IMR-90 (cell line): ENCODE data around the gene PRR5L. TPM values are rescaled to one million over a fixed set of nuclear protein-coding genes. Genes with fewer than 3 reads are reported as not detected.

Source experiments
- ATAC-seq: fragments of 200-7000 bp; cut with Tn5 transposase; 2 replicates; pipeline ENCODE4 v1.9.1; 2020; ENCODE audit warnings: low read depth, mild to moderate bottlenecking, moderate library complexity
- BruUV-seq: library from RNA; stranded (reverse); fragments of 400-500 nt; replicated peaks from 2 replicates; lab custom pipeline; 2021; lab: Mats Ljungman, UMichigan
- CTCF ChIA-PET: fragments of 300-600 bp; formaldehyde crosslinking; extraction: SDS; loops from one replicate; lab custom pipeline; 2021; ENCODE audit warnings: antibody characterized with exemption; lab: Yijun Ruan, JAX
- POLR2A ChIA-PET: fragments of 300-600 bp; sonication (Branson Sonifier 250); formaldehyde crosslinking; loops from one replicate; lab custom pipeline; 2022; ENCODE audit warnings: antibody characterized with exemption; ENCODE audit not compliant: unreplicated experiment; lab: Charles Lee
- DNase-seq: peaks from one replicate; pipeline ENCODE4 v3.0.0; 2013
- H2AFZ ChIP-seq: replicated peaks from 2 replicates; pipeline ENCODE3; 2013; ENCODE audit warnings: low read length, mild to moderate bottlenecking; ENCODE audit not compliant: poor library complexity
- H2AK5ac ChIP-seq: 2 replicates; pipeline ENCODE4 v1.6.1; 2013; ENCODE audit warnings: low read depth, low read length, inconsistent platforms
- H2AK9ac ChIP-seq: replicated peaks from 2 replicates; pipeline ENCODE3; 2013; ENCODE audit warnings: mild to moderate bottlenecking, low read depth, low read length, moderate library complexity; ENCODE audit not compliant: poor library complexity
- H2BK120ac ChIP-seq: 2 replicates; pipeline ENCODE4 v1.6.1; 2013; ENCODE audit warnings: low read depth, low read length, inconsistent platforms
- H2BK15ac ChIP-seq: 3 replicates; pipeline ENCODE4 v1.6.1; 2013; ENCODE audit warnings: low read depth, low read length, inconsistent platforms
- H2BK20ac ChIP-seq: 2 replicates; pipeline ENCODE4 v1.6.1; 2013; ENCODE audit warnings: low read depth, mild to moderate bottlenecking, inconsistent platforms, low read length, moderate library complexity
- H2BK5ac ChIP-seq: 2 replicates; pipeline ENCODE4 v1.6.1; 2013; ENCODE audit warnings: mild to moderate bottlenecking, low read depth, low read length, inconsistent platforms; ENCODE audit not compliant: poor library complexity, severe bottlenecking
- H3K14ac ChIP-seq: replicated peaks from 2 replicates; pipeline ENCODE4 v1.6.1; 2013; ENCODE audit warnings: low read depth, low read length, inconsistent platforms
- H3K18ac ChIP-seq: 2 replicates; pipeline ENCODE4 v1.6.1; 2013; ENCODE audit warnings: low read depth, low read length, control low read depth
- H3K23ac ChIP-seq: 2 replicates; pipeline ENCODE4 v1.6.1; 2013; ENCODE audit warnings: low read depth, low read length, inconsistent platforms
- H3K27ac ChIP-seq: 2 replicates; pipeline ENCODE4 v1.5.1; 2013; ENCODE audit warnings: mild to moderate bottlenecking, control low read depth, low read length; ENCODE audit not compliant: insufficient read depth
- H3K27me3 ChIP-seq: 2 replicates; pipeline ENCODE4 v1.6.1; 2013; ENCODE audit warnings: low read length; ENCODE audit not compliant: control insufficient read depth, insufficient read depth
- H3K36me3 ChIP-seq: 2 replicates; pipeline ENCODE4 v1.6.1; 2013; ENCODE audit warnings: low read length, mixed read lengths; ENCODE audit not compliant: control insufficient read depth, insufficient read depth
- H3K4ac ChIP-seq: 2 replicates; pipeline ENCODE4 v1.6.1; 2013; ENCODE audit warnings: low read depth, low read length, inconsistent platforms
- H3K4me1 ChIP-seq: 2 replicates; pipeline ENCODE4 v1.6.1; 2013; ENCODE audit warnings: low read length, mixed read lengths; ENCODE audit not compliant: control insufficient read depth, insufficient read depth
- H3K4me2 ChIP-seq: 2 replicates; pipeline ENCODE4 v1.6.1; 2013; ENCODE audit warnings: low read depth, mild to moderate bottlenecking, control low read depth, low read length, moderate library complexity
- H3K4me3 ChIP-seq: 2 replicates; pipeline ENCODE4 v1.5.1; 2013; ENCODE audit warnings: low read depth, mild to moderate bottlenecking, control low read depth, low read length, moderate library complexity; ENCODE audit not compliant: insufficient read depth
- H3K56ac ChIP-seq: 2 replicates; pipeline ENCODE4 v1.6.1; 2013; ENCODE audit warnings: low read length, inconsistent platforms; ENCODE audit not compliant: insufficient read depth; ENCODE audit errors: extremely low read depth
- H3K79me1 ChIP-seq, 2 experiments: 2 replicates each; pipeline ENCODE4 v1.6.1; 2013; ENCODE audit warnings: low read length in 2 of 2, inconsistent platforms in 1 of 2, low read depth in 1 of 2
- H3K9ac ChIP-seq: 2 replicates; pipeline ENCODE4 v1.6.1; 2013; ENCODE audit warnings: low read depth, low read length, control low read depth
- H3K9me1 ChIP-seq: 2 replicates; pipeline ENCODE4 v1.6.1; 2013; ENCODE audit warnings: low read length, inconsistent platforms; ENCODE audit not compliant: insufficient read depth
- H3K9me3 ChIP-seq: 2 replicates; pipeline ENCODE4 v1.6.1; 2013; ENCODE audit warnings: low read length; ENCODE audit not compliant: control insufficient read depth, insufficient read depth
- H4K20me1 ChIP-seq: 2 replicates; pipeline ENCODE4 v1.6.1; 2013; ENCODE audit warnings: low read length, inconsistent platforms; ENCODE audit not compliant: insufficient read depth
- H4K5ac ChIP-seq: 2 replicates; pipeline ENCODE4 v1.6.1; 2013; ENCODE audit warnings: mild to moderate bottlenecking, low read depth, low read length, control low read depth
- H4K8ac ChIP-seq, 2 experiments: 2 replicates each; pipeline ENCODE4 v1.6.1; 2013; ENCODE audit warnings: low read depth in 2 of 2, low read length in 2 of 2, control low read depth in 1 of 2, inconsistent platforms in 1 of 2
- H4K91ac ChIP-seq: 2 replicates; pipeline ENCODE4 v1.6.1; 2013; ENCODE audit warnings: low read depth, low read length, inconsistent platforms; ENCODE audit not compliant: insufficient read depth
- BHLHE40 ChIP-seq: fragments of 150-350 bp; IDR thresholded peaks from 2 replicates; pipeline ENCODE4 v1.6.1; 2016; ENCODE audit warnings: mild to moderate bottlenecking, low read depth, low read length
- CHD1 ChIP-seq: IDR thresholded peaks from 2 replicates; pipeline ENCODE4 v1.6.1; 2012; ENCODE audit warnings: low read depth, low read length, improper control_type of control experiment
- CTCF ChIP-seq: conservative IDR thresholded peaks from 2 replicates; pipeline ENCODE4 v1.5.1; 2012; ENCODE audit warnings: mild to moderate bottlenecking, low read depth, low read length, improper control_type of control experiment
- FOS ChIP-seq: fragments of 150-350 bp; IDR thresholded peaks from 2 replicates; pipeline ENCODE4 v1.6.1; 2016; ENCODE audit warnings: low read depth, low read length
- MAFK ChIP-seq: IDR thresholded peaks from 2 replicates; pipeline ENCODE4 v1.6.1; 2012; ENCODE audit warnings: low read depth, low read length, improper control_type of control experiment
- POLR2A ChIP-seq: IDR thresholded peaks from 2 replicates; pipeline ENCODE4 v1.6.1; 2012; ENCODE audit warnings: mild to moderate bottlenecking, low read depth, low read length
- RAD21 ChIP-seq: IDR thresholded peaks from 2 replicates; pipeline ENCODE4 v1.6.1; 2012; ENCODE audit warnings: low read length, improper control_type of control experiment
- RCOR1 ChIP-seq: IDR thresholded peaks from 2 replicates; pipeline ENCODE4 v1.6.1; 2012; ENCODE audit warnings: mild to moderate bottlenecking, low read length, improper control_type of control experiment; ENCODE audit not compliant: insufficient replicate concordance
- USF2 ChIP-seq: fragments of 150-350 bp; IDR thresholded peaks from 2 replicates; pipeline ENCODE4 v1.6.1; 2017; ENCODE audit warnings: mild to moderate bottlenecking, antibody characterized with exemption, low read length, low read depth
- WGBS, 2 experiments: methylation state at CpG; one replicate each; pipeline versions ENCODE4 v1.1.5 to v1.1.7; 2013; ENCODE audit warnings: missing lambda C conversion rate in 2 of 2; ENCODE audit not compliant: insufficient read length in 1 of 2; ENCODE audit errors: extremely low coverage in 2 of 2; 5-methylcytosine and 5-hydroxymethylcytosine counted together
- dilution Hi-C: fragments of 300-500 bp; cut with HindIII; formaldehyde crosslinking; loops from one replicate; pipeline ENCODE4 v1.14.3; 2018; ENCODE audit warnings: low sequenced_read_pairs; ENCODE audit not compliant: unreplicated experiment
- in situ Hi-C: fragments of 300-500 bp; cut with MboI; formaldehyde crosslinking; loops from 3 replicates; pipeline ENCODE4 v1.14.3; 2019; ENCODE audit warnings: low sequenced_read_pairs, inconsistent platforms, mixed read lengths
- intact Hi-C: fragments of 100-400 bp; cut with micrococcal nuclease; formaldehyde crosslinking; loops from 2 replicates; pipeline ENCODE4 v1.10.0; 2022
- polyA plus RNA-seq, 3 experiments: library from polyadenylated mRNA; depleted of rRNA; stranded (reverse); fragments of >200 nt; gene quantifications; 2 replicates each; pipeline ENCODE4 v1.2.3, GENCODE V29; 2012; ENCODE audit warnings: low replicate concordance in 1 of 3
- total RNA-seq: library from RNA; depleted of rRNA; stranded (reverse); fragments of >200 nt; gene quantifications from 2 replicates; pipeline ENCODE4 v1.2.3, GENCODE V29; 2012

The PRR5L gene
- total and polyA plus RNA-seq, 2 of the 4 experiments (the other 2 are of a cell fraction) = 2.9 to 3.6 TPM

- 82% methylated on average over 9 of the region's 9 CpGs; no CpG with 5 or more reads in 1 of the 2 experiments for WGBS, 2 experiments
- Histone ChIP-seq H4K8ac (no peak overlapping the region), H2BK15ac (no peak overlapping the region), H3K4me3 (no peak overlapping the region), H4K91ac (no peak overlapping the region), H3K14ac (no peak overlapping the region), H2BK20ac (no peak overlapping the region), H3K4me1 (no peaks in the 10 kb centered on the region), H4K20me1 (peaks cover 5% of the 10 kb centered on the region; the same call in 1 of the 2 replicates), H3K27me3 (no peaks in the 10 kb centered on the region), H2BK120ac (no peak overlapping the region), H3K27ac (no peak overlapping the region), H3K18ac (no peak overlapping the region), H2AFZ (no peak overlapping the region), H3K36me3 (peaks cover 24% of the 10 kb centered on the region), H3K4me2 (no peak overlapping the region), H2AK5ac (no peak overlapping the region), H3K79me1 (no peaks in the 10 kb centered on the region), H2AK9ac (no peak overlapping the region), H2BK5ac (no peak overlapping the region), H3K9ac (no peak overlapping the region), H3K56ac (no peak overlapping the region), H3K4ac (no peak overlapping the region), H3K9me3 (no peaks in the 10 kb centered on the region), H3K23ac (no peak overlapping the region), H4K5ac (no peak overlapping the region), H3K9me1 (peaks cover 5% of the 10 kb centered on the region; the same call in 1 of the 2 replicates)
- CTCF ChIA-PET = interaction anchor here (0.6 kb wide), 1 partner anchor 548 kb away, joined by 3 read pairs; no protein-coding TSS in a partner anchor
- dilution Hi-C loops = no loop called here
- DNase-seq (no peak), ATAC-seq (no peak)
- POLR2A ChIA-PET = no interaction called here
- TF ChIP-seq CHD1 (no peak), RAD21 (no peak), BHLHE40 (no peak), USF2 (no peak), RCOR1 (no peak), MAFK (no peak), FOS (no peak), POLR2A (no peak), CTCF (no peak)
- no TSS peak for BruUV-seq
- intact Hi-C loops = no loop called here
- in situ Hi-C loops = no loop called here
Observed at GRCh38 chr11:36270701-36271100, 25.4 kb upstream of the PRR5L start.
